ENCODE data around the gene ELF3. TPM values are rescaled to one million over a fixed set of nuclear protein-coding genes. Genes with fewer than 3 reads are reported as not detected.

Gene ELF3
- total and polyA plus RNA-seq, 10 of the 15 experiments (the other 5 are each of a cell fraction or from before 2014, with no cell fraction given), result 0.07 to 14.3 (median 0.58) TPM; not detected in 1

GRCh38 chr1:201968202-201968925, 42.0 kb upstream of the ELF3 start (continued):
- TF ChIP-seq, protein P1, sequence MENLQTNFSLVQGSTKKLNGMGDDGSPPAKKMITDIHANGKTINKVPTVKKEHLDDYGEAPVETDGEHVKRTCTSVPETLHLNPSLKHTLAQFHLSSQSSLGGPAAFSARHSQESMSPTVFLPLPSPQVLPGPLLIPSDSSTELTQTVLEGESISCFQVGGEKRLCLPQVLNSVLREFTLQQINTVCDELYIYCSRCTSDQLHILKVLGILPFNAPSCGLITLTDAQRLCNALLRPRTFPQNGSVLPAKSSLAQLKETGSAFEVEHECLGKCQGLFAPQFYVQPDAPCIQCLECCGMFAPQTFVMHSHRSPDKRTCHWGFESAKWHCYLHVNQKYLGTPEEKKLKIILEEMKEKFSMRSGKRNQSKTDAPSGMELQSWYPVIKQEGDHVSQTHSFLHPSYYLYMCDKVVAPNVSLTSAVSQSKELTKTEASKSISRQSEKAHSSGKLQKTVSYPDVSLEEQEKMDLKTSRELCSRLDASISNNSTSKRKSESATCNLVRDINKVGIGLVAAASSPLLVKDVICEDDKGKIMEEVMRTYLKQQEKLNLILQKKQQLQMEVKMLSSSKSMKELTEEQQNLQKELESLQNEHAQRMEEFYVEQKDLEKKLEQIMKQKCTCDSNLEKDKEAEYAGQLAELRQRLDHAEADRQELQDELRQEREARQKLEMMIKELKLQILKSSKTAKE (IDR thresholded peaks at IDR 0.05; ENCODE audit: low read depth, poor library complexity, severe bottlenecking), result no peak
- TF ChIP-seq EP300 (IDR thresholded peaks at IDR 0.05; ENCODE audit: borderline replicate concordance in 1 of 2, control insufficient read depth in 1 of 2, low read depth in 2 of 2, low read length in 2 of 2) (no peak), MEF2A (IDR thresholded peaks at IDR 0.05; ENCODE audit: insufficient read depth, low read depth, low read length) (no peak), HDAC2 (IDR thresholded peaks at IDR 0.05) (no peak)

DNA sequence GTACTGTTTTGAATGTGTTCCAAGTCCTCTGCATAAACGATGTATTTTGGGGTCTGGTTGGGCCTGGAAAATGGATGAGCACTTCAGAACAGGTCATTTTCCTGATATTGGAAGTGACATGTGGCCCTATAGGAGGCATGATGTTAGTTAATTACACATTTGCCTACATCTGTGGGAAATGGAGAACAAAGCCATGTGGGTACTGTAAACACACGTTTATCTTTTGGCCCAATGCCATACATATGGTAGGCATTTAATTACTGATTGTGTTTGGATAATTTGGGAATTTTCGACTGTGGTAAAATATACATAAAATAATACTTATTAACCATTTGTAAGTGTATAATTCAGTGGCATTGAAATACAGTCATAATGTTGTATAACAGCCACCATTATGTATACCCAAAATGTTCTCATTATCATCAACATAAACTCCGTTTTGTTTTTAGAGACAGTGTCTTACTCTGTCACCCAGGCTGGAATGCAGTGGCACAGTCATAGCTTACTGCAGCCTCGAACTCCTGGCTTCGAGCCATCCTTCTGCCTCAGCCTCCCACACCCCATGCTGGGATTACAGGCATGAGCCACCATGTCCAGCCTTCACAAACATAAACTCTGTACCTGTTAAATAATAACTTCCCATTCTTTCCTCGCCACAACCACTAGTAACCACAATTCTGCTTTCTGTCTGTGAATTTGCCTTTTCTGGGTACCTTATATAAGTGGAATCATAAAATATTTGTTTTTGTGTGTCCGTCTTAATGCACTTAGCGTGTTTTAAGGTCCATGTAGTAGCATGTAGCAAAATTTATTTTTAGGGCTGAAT, 39.8 kb upstream of the ELF3 start:
- Histone ChIP-seq H3K9me3 (replicated peaks; ENCODE audit: control insufficient read depth, insufficient read depth, low read length) (no peaks in the 10 kb centered on the region), H3K79me2 (ENCODE audit: control insufficient read depth, insufficient read depth, low read length) (no peaks in the 10 kb centered on the region), H3K27ac (ENCODE audit: control insufficient read depth, insufficient read depth) (no peak overlapping the region), H4K20me1 (ENCODE audit: control insufficient read depth, insufficient read depth) (no peaks in the 10 kb centered on the region), H3K4me2 (ENCODE audit: control insufficient read depth, insufficient read depth) (no peak overlapping the region), H3K4me1 (ENCODE audit: control insufficient read depth, insufficient read depth, low read length) (peaks cover 6% of the 10 kb centered on the region), H3K9ac (ENCODE audit: control insufficient read depth, insufficient read depth, low read length) (no peak overlapping the region), H3K4me3 (no peak overlapping the region), H3K36me3 (ENCODE audit: control insufficient read depth in 2 of 2, insufficient read depth in 2 of 2, low read length in 1 of 2) (peaks cover 5 to 19% of the 10 kb centered on the region in 2 experiments), H2AFZ (ENCODE audit: control insufficient read depth, low read depth, low read length) (no peak overlapping the region), H3K27me3 (replicated peaks in 1 of 2; ENCODE audit: control insufficient read depth in 2 of 2, insufficient read depth in 2 of 2, low read length in 1 of 2) (no peaks in the 10 kb centered on the region)
- SMC1A ChIA-PET (ENCODE audit: uncharacterized antibody, unreplicated experiment), result interaction anchor here (2.0 to 3.9 kb wide), 3 partner anchors 14 to 75 kb away, joined by 7 to 68 read pairs (median 9); no protein-coding TSS in a partner anchor
- FAIRE-seq (no peak), ATAC-seq (no peak), DNase-seq (ENCODE audit: low read depth, low spot score) (no peak)
- no TSS peak for BruUV-seq (replicated peaks)
- POLR2A ChIA-PET, result interaction anchor here (0.6 kb wide), 1 partner anchor 146 kb away, joined by 7 read pairs; no protein-coding TSS in a partner anchor
- RAD21 ChIA-PET (ENCODE audit: unreplicated experiment), result interaction anchor here (4.1 kb wide), 1 partner anchor 74 kb away, joined by 62 read pairs; no protein-coding TSS in a partner anchor
- intact Hi-C loops (cut with micrococcal nuclease; ENCODE audit: unreplicated experiment), result no loop called here
- WGBS (ENCODE audit: insufficient coverage, insufficient replicate concordance, low lambda C conversion rate, missing lambda C conversion rate), result 90% methylated on average over 9 of the region's 9 CpGs
- CTCF ChIA-PET, result interaction anchor here (1.7 to 14.5 kb wide), 5 partner anchors 8 to 148 kb away, joined by 4 to 233 read pairs (median 14); partner anchors contain the start of gene ELF3
- in situ Hi-C loops (cut with MboI), result loop anchor here (5.0 kb wide), 1 partner anchor 78 kb away; no protein-coding TSS in a partner anchor
- TF ChIP-seq TCF12 (IDR thresholded peaks at IDR 0.05; ENCODE audit: low read depth, low read length) (no peak), CEBPZ (IDR thresholded peaks at IDR 0.05; ENCODE audit: low read depth, low read length) (no peak), NKRF (conservative IDR thresholded peaks at IDR 0.05) (no peak), BHLHE40 (IDR thresholded peaks at IDR 0.05; ENCODE audit: borderline replicate concordance in 1 of 2, low read depth in 2 of 2, low read length in 1 of 2) (no peak), POLR2AphosphoS2 (IDR thresholded peaks at IDR 0.05; ENCODE audit: low read depth, low read length) (no peak), TCF7 (IDR thresholded peaks at IDR 0.05; ENCODE audit: borderline replicate concordance) (no peak), MTA2 (IDR thresholded peaks at IDR 0.05; ENCODE audit: low read depth) (no peak)
